Hippocampal formation (tissue), 2 donors: ENCODE measurements around the gene ATXN2.
"Not testable (repeated sequence)": the region's sequence is repeated elsewhere in the genome, so short reads cannot be mapped to it uniquely, and the experiment has no call there.

ENCODE experiments used
- DNase-seq, 2 donors: peaks; one replicate each; lab custom pipeline; 2025; lab: John Stamatoyannopoulos, UW

ATXN2 gene

DNA sequence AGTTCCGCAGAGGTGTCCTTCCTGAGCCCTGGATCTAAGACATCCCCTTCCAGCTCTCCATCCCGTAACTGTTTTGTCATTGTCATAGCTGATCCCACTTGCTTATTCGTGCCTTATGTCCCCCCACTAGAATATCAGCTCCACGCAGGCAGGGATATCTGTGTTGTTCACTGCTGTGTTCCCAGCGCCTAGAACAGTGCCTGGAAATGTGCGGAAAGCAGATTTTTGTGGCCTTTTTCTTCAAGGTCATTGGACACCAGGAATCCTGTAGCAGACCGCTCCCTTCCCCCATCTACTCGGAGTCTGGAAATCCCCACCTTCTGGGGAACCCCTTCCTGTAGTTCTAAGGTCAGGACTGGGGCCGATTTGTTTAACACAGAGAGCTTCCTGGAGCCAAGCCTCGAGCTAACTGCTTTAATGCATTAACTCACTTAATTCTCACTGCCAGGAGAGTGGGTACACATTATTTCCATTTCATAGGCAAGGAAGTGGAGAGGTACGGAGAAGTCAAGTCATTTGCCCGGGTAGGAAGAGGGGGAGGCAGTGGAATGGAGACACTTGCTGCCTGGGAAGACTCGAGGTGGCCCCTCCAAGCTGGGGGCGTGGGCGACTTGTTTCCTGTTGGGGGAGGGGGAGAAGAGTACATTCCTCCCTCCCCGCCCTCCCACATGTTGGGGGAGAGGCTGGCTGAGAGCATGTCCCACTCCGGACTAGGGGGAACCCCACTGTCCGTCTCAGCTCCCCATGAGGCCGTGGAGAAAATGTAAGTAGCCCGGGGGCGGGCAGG is 194.6 kb downstream of the ATXN2 start:
- DNase-seq: no peak

DNA sequence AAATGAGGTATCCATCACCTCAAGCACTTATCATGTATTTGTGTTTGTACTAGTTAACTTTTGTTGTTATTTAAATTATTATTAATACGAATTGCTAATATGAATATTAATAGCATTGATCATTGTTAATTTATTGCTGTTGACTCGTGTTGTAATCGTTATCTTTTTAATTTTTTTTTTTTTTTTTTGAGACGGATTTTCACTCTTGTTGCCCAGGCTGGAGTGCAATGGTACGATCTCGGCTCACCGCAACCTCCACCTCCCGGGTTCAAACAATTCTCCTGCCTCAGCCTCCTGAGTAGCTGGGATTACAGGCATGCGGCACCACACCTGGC is 196.7 kb downstream of the ATXN2 start:
- DNase-seq: not testable (repeated sequence)
